Astrocyte (in vitro differentiated cells and primary cell): Measurements from ENCODE around the gene HOXB6.

Experiments used
- CTCF ChIP-seq: IDR thresholded peaks from 2 replicates; pipeline ENCODE4 v1.5.1; 2011; ENCODE audit warnings: low read depth, mild to moderate bottlenecking, inconsistent platforms, low read length, moderate library complexity; ENCODE audit not compliant: insufficient read depth
- EZH2 ChIP-seq: IDR thresholded peaks from 2 replicates; pipeline ENCODE4 v1.6.1; 2012; ENCODE audit warnings: mild to moderate bottlenecking, low read length, inconsistent platforms; ENCODE audit not compliant: insufficient read depth

- no peak for TF ChIP-seq CTCF
- TF ChIP-seq EZH2 = no peak
Measured at GRCh38 chr17:48598736-48599135, 6.0 kb downstream of the HOXB6 start.
